ENCODE data around the gene RIPOR1.

Gene RIPOR1, protein sequence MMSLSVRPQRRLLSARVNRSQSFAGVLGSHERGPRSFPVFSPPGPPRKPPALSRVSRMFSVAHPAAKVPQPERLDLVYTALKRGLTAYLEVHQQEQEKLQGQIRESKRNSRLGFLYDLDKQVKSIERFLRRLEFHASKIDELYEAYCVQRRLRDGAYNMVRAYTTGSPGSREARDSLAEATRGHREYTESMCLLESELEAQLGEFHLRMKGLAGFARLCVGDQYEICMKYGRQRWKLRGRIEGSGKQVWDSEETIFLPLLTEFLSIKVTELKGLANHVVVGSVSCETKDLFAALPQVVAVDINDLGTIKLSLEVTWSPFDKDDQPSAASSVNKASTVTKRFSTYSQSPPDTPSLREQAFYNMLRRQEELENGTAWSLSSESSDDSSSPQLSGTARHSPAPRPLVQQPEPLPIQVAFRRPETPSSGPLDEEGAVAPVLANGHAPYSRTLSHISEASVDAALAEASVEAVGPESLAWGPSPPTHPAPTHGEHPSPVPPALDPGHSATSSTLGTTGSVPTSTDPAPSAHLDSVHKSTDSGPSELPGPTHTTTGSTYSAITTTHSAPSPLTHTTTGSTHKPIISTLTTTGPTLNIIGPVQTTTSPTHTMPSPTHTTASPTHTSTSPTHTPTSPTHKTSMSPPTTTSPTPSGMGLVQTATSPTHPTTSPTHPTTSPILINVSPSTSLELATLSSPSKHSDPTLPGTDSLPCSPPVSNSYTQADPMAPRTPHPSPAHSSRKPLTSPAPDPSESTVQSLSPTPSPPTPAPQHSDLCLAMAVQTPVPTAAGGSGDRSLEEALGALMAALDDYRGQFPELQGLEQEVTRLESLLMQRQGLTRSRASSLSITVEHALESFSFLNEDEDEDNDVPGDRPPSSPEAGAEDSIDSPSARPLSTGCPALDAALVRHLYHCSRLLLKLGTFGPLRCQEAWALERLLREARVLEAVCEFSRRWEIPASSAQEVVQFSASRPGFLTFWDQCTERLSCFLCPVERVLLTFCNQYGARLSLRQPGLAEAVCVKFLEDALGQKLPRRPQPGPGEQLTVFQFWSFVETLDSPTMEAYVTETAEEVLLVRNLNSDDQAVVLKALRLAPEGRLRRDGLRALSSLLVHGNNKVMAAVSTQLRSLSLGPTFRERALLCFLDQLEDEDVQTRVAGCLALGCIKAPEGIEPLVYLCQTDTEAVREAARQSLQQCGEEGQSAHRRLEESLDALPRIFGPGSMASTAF

GRCh38 chr16:67528222-67528869, at the start of gene RIPOR1:
Gene RIPOR1 (plus strand): TSS chr16:67528829. CDS start chr16:67538447, 9,618 bp downstream.
- no peak for DNase-seq (ENCODE audit: low read depth)
- TF ChIP-seq CTCF (IDR thresholded peaks at IDR 0.05; ENCODE audit: insufficient read depth, low read depth, low read length, missing control alignments) = no peak
- peak within 1 kb of the TSS; percentile 51 for H3K4me3 ChIP-seq (ENCODE audit: low read depth, low read length)

DNA sequence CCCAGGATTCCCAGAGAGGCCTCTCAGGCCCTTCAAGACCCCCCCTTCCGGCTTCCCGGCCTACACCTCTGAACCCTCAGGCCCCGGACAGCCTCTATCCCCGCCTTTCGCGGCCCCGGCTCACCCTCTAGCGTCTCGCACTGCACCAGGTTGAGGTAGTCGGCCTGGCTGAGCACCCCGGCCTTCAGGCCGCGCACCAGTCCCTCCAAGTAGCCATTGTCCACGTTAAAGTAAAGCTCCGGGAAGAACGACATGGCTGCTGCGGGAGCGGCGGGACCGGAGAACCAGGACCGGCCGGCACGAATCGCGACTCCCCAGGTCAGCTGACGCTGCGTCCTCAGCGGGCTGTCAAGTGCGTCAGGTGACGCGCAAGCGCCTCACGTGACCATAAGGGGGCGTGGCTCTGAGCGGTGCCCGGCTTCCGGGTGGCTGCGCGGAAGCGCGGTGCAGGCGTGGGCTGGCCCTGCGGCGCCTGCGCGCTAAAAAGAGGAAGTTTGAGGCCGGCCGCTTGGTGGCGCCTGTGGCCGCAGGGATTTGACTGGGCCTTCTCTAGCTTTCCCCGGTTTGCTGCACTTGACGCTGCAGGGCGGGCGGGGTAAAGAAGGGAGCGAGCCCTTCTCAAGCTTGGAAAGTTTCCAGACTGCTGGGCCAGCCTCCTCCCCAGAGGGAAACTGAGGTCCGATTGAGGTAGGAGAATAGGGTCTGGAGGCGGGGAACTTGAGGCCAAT, 47.6 kb upstream of the RIPOR1 start, which contains the start of gene ATP6V0D1:
Gene ATP6V0D1, minus strand, starts transcription at position 325 of the 728 bp plus-strand sequence. Its CDS starts 71 bp downstream, at position 254.
- H3K4me3 ChIP-seq (ENCODE audit: low read depth, low read length) = peak within 1 kb of the TSS; percentile 92
- peak; percentile 99 for DNase-seq (ENCODE audit: low read depth)
- TF ChIP-seq CTCF (IDR thresholded peaks at IDR 0.05; ENCODE audit: insufficient read depth, low read depth, low read length, missing control alignments) = peak; percentile 86

- DNase-seq (ENCODE audit: low read depth) = peak; percentile 70
- peak overlapping the region; percentile 92 for H3K4me3 ChIP-seq (ENCODE audit: low read depth, low read length)
- TF ChIP-seq CTCF (IDR thresholded peaks at IDR 0.05; ENCODE audit: insufficient read depth, low read depth, low read length, missing control alignments) = no peak
These were observed 46.9 kb upstream of the RIPOR1 start for GRCh38 chr16:67481561-67482232.

GRCh38 chr16:67482233-67482924, 46.2 kb upstream of the RIPOR1 start:
- peak; percentile 38 for DNase-seq (ENCODE audit: low read depth)
- no peak for TF ChIP-seq CTCF (IDR thresholded peaks at IDR 0.05; ENCODE audit: insufficient read depth, low read depth, low read length, missing control alignments)
- H3K4me3 ChIP-seq (ENCODE audit: low read depth, low read length) = peak overlapping the region; percentile 92

DNA sequence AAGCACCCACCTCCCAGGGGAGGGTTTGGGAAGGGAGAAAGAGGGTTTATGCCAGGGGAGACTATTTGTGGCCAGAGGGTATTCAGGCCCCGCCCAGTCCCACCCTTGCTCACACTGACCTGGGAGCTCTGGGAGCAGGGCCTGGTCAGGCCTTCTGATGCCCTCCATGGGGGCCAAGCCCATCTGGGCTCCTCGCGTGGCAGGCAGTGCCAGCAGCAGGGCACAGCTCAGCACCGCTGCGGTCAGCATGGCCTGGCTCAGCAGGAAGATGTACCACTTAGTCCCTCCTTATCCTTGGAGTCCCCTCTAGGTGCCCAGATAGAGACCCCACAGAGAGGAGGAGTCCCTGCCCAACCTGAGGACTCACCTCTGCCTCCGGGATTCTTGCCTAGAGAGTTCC, 45.5 kb upstream of the RIPOR1 start, which contains the start of gene AGRP:
Gene AGRP, minus strand, starts transcription at position 398 of the 400 bp plus-strand sequence. Its CDS starts 149 bp downstream, at position 249.
- no peak for DNase-seq (ENCODE audit: low read depth)
- H3K4me3 ChIP-seq (ENCODE audit: low read depth, low read length) = peak within 1 kb of the TSS; percentile 92
- no peak for TF ChIP-seq CTCF (IDR thresholded peaks at IDR 0.05; ENCODE audit: insufficient read depth, low read depth, low read length, missing control alignments)

Measured in GM12865 (cell line).